GM20000 (cell line): ENCODE data around the gene RIGI.

Experiments
- DNase-seq: peaks from one replicate; pipeline ENCODE4 v3.0.0; 2012; ENCODE audit warnings: low spot score
- CTCF ChIP-seq: IDR thresholded peaks from 2 replicates; pipeline ENCODE4 v1.5.1; 2012; ENCODE audit warnings: mild to moderate bottlenecking, control low read depth; ENCODE audit errors: extremely low read depth, missing control alignments

RIGI gene

GRCh38 chr9:32526041-32526706, at the start of gene RIGI:
TSS of gene RIGI (minus strand) at chr9:32526196. CDS start at chr9:32526166, 30 bp downstream.
- no peak for TF ChIP-seq CTCF
- DNase-seq: peak; percentile 44

- no peak for DNase-seq
- no peak for TF ChIP-seq CTCF
These were observed 48.9 kb upstream of the RIGI start for GRCh38 chr9:32574858-32575257.

GRCh38 chr9:32573821-32574220, 47.8 kb upstream of the RIGI start:
- DNase-seq: no peak
- no peak for TF ChIP-seq CTCF

- TF ChIP-seq CTCF: no peak
- peak; percentile 90 for DNase-seq
These were observed 47.0 kb upstream of the RIGI start, which contains the start of gene NDUFB6 for GRCh38 chr9:32572900-32573523. TSS of gene NDUFB6 (minus strand) at chr9:32573159. CDS start at chr9:32573060, 99 bp downstream.

- DNase-seq: peak; percentile 77
- peak; percentile 58 for TF ChIP-seq CTCF
These were observed 46.2 kb upstream of the RIGI start for GRCh38 chr9:32571969-32572899.

GRCh38 chr9:32570262-32570661, 44.3 kb upstream of the RIGI start:
- DNase-seq: no peak
- no peak for TF ChIP-seq CTCF
